GM12891 (cell line): ENCODE data around the gene TASP1.

Experiments used
- POLR2A ChIP-seq: IDR thresholded peaks from 2 replicates; pipeline ENCODE4 v1.6.1; 2011; ENCODE audit warnings: low read depth, low read length, control low read depth
- POLR2AphosphoS5 ChIP-seq: IDR thresholded peaks from 2 replicates; pipeline ENCODE4 v1.6.1; 2011; ENCODE audit warnings: low read depth, low read length, control low read depth
- POU2F2 ChIP-seq: IDR thresholded peaks from 2 replicates; pipeline ENCODE4 v1.6.1; 2011; ENCODE audit warnings: low read depth, mild to moderate bottlenecking, control low read depth, low read length, moderate library complexity
- SPI1 ChIP-seq: IDR thresholded peaks from 2 replicates; pipeline ENCODE4 v1.6.1; 2011; ENCODE audit warnings: low read depth, low read length, control low read depth

DNA sequence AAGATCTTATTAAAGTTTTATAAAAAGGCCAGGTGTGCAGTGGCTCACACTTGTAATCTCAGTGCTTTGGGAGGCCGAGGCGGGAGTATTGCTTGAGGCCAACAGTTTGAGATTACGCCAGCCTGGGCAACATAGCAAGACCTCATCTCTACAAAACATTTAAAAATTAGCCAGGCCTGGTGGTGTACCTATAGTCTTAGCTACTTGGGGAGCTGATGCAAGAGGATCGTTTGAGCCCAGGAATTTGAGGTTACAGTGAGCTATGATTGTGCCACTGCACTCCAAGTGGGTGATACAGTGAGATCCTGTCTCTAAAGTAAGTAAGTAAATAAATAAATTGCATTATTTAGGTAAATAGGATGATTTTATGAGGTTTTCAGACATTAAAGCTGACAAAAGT, 234.4 kb downstream of the TASP1 start:
- no peak for TF ChIP-seq POLR2A
- TF ChIP-seq POLR2AphosphoS5 = no peak
- no peak for TF ChIP-seq SPI1
- no peak for TF ChIP-seq POU2F2
